ENCODE results near the gene PCDHGA12.
"Not testable (repeated sequence)": the region's sequence is repeated elsewhere in the genome, so short reads cannot be mapped to it uniquely, and the experiment has no call there.

The PCDHGA12 gene

GRCh38 chr5:141409598-141410306 is 20.6 kb upstream of the PCDHGA12 start:
- DNase-seq, result no peak

GRCh38 chr5:141411575-141411974 is 18.7 kb upstream of the PCDHGA12 start:
- DNase-seq, result no peak

DNA sequence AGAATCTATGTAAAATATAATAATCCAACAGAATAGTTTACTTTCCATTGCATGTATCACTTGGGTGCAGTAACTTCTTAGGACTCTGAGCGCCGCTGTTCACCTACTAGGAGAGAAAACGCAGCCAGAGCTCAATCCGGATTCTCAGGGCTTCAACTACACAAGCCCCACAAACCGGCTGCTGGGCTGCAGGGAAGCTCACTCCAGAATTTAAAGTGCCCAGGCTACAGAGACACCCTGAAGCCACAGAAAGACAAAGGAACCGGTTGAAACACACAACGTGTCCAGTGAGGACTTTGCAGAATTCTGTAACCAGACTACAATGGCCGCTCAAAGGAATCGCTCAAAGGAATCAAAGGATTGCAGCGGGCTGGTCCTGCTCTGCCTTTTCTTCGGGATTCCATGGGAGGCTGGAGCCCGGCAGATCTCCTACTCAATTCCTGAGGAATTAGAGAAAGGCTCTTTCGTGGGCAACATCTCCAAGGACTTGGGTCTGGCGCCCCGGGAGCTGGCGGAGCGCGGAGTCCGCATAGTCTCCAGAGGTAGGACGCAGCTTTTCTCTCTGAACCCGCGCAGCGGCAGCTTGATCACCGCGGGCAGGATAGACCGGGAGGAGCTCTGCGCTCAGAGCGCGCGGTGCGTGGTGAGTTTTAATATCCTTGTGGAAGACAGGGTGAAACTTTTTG is 17.3 kb upstream of the PCDHGA12 start, which contains the start of gene PCDHGA10:
TSS of gene PCDHGA10 (plus strand) at position 134 of the 686 bp plus-strand sequence. CDS start at position 323, 189 bp downstream.
- DNase-seq, result no peak

GRCh38 chr5:141413540-141414069 is 16.7 kb upstream of the PCDHGA12 start:
- no peak for DNase-seq

DNA sequence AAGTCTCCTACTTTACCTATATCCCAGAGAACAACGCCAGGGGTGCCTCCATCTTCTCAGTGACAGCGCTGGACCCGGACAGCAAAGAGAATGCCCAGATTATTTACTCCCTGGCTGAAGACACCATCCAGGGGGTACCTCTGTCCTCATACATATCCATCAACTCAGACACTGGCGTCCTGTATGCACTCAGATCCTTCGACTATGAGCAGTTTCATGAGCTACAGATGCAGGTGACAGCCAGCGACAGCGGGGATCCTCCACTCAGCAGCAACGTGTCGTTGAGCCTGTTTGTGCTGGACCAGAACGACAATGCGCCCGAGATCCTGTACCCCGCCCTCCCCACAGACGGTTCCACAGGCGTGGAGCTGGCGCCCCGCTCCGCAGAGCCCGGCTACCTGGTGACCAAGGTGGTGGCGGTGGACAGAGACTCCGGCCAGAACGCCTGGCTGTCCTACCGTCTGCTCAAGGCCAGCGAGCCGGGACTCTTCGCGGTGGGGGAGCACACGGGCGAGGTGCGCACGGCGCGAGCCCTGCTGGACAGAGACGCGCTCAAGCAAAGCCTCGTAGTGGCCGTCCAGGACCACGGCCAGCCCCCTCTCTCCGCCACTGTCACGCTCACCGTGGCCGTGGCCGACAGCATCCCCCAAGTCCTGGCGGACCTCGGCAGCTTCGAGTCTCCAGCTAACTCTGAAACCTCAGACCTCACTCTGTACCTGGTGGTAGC is 15.6 kb upstream of the PCDHGA12 start:
- not testable (repeated sequence) for DNase-seq

GRCh38 chr5:141415275-141415618 is 15.1 kb upstream of the PCDHGA12 start:
- not testable (repeated sequence) for DNase-seq

- not testable (repeated sequence) for DNase-seq
Measured at GRCh38 chr5:141417494-141418172, 12.7 kb upstream of the PCDHGA12 start, which contains the start of gene PCDHGB7. TSS of gene PCDHGB7 (plus strand) at chr5:141417677. CDS start at chr5:141417860, 183 bp downstream.

GRCh38 chr5:141419074-141419880 is 11.0 kb upstream of the PCDHGA12 start:
- no peak for DNase-seq

- no peak for DNase-seq
Measured at GRCh38 chr5:141420855-141421488, 9.3 kb upstream of the PCDHGA12 start, which contains the start of gene PCDHGA11. TSS of gene PCDHGA11 (plus strand) at chr5:141421051. CDS start at chr5:141421228, 177 bp downstream.

GRCh38 chr5:141421489-141421855 is 8.8 kb upstream of the PCDHGA12 start:
- DNase-seq, result no peak

DNA sequence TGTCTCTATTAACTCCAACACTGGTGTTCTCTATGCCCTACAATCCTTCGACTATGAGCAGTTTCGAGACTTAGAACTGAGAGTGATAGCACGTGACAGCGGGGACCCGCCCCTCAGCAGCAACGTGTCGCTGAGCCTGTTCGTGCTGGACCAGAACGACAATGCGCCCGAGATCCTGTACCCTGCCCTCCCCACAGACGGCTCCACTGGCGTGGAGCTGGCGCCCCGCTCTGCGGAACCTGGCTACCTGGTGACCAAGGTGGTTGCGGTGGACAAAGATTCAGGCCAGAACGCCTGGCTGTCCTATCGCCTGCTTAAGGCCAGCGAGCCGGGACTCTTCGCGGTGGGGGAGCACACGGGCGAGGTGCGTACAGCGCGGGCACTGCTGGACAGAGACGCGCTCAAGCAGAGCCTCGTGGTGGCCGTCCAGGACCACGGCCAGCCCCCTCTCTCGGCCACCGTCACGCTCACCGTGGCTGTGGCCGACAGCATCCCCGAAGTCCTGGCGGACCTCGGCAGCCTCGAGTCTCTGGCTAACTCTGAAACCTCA is 7.5 kb upstream of the PCDHGA12 start:
- no peak for DNase-seq

- DNase-seq, result no peak
Measured at GRCh38 chr5:141427783-141428426, 2.4 kb upstream of the PCDHGA12 start.

GRCh38 chr5:141431286-141431685 is 979 bp downstream of the PCDHGA12 start:
- no peak for DNase-seq

DNA sequence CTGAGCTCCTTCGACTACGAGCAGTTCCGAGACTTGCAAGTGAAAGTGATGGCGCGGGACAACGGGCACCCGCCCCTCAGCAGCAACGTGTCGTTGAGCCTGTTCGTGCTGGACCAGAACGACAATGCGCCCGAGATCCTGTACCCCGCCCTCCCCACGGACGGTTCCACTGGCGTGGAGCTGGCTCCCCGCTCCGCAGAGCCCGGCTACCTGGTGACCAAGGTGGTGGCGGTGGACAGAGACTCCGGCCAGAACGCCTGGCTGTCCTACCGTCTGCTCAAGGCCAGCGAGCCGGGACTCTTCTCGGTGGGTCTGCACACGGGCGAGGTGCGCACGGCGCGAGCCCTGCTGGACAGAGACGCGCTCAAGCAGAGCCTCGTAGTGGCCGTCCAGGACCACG is 2.0 kb downstream of the PCDHGA12 start:
- not testable (repeated sequence) for DNase-seq

DNA sequence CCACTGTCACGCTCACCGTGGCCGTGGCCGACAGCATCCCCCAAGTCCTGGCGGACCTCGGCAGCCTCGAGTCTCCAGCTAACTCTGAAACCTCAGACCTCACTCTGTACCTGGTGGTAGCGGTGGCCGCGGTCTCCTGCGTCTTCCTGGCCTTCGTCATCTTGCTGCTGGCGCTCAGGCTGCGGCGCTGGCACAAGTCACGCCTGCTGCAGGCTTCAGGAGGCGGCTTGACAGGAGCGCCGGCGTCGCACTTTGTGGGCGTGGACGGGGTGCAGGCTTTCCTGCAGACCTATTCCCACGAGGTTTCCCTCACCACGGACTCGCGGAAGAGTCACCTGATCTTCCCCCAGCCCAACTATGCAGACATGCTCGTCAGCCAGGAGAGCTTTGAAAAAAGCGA is 2.4 kb downstream of the PCDHGA12 start:
- DNase-seq, result not testable (repeated sequence)

DNA sequence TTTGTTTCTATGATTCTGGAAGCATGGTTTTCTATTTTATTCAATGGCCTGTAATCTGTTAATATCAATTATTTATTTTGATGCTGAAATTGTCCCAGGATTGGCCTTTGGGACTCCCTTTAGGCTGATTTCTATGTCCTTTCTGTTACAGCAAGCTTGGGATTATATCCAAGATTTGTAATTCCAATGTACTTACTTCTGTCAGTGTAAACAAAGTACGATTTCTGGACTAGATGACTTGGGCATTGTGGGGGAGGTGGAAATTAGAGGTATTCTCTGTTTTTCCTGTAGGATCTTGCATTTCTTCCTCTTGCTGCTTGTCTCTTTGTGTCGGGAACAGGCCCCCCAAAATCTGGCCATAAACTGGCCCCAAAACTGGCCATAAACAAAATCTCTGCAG is 3.7 kb downstream of the PCDHGA12 start:
- DNase-seq, result no peak

DNA sequence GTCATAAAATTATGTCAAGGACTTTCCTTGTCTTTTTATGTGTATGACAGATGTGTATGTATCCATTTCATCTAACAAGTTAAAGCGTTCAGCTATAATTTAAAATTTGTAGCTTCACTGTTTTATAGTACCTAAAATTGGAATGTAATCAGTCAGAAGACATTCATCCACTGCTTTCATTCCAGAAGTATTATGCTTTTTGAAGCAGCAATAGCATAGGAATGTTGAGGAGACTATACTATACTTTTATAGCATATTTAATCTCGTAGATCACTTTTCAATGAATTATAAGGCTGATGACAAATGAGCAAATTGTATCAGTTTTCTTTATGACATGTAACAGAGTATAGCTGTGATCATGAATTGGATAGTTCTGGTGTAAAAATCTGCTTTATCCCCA is 6.9 kb downstream of the PCDHGA12 start:
- DNase-seq, result no peak

DNA sequence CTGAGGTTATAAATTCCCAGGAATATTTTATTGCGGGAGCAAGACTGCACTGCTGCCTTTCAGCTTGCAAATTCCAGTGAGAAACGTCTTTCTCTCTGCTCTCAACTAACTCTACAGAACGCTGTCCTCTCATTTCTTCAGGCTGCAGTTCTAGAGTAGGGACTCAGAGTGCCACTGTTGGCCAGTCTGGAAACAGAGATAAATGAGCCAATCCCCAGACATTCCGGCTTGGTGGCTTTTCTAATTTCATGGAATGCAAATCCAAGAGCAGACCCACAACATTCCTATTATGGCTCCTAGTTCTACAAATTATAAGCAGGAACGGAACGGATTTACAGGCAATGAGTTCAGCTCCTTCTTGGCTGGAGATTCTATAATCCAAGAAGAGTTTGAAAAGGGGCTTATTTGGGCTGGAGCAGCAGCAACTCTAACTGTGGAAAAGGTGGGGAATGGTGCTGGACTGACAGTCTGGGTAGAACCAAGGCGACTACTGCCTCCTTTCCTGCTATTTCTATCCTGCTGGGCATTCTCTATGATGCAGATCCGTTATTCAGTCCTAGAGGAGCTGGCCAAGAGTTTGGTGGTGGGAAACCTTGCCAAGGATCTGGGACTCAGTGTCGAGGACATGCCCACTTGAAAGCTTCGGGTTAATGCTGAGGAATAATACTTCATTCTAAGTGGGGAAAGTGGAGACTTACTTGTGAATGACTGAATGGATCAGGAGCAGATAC is 9.3 kb downstream of the PCDHGA12 start:
- DNase-seq, result no peak

DNA sequence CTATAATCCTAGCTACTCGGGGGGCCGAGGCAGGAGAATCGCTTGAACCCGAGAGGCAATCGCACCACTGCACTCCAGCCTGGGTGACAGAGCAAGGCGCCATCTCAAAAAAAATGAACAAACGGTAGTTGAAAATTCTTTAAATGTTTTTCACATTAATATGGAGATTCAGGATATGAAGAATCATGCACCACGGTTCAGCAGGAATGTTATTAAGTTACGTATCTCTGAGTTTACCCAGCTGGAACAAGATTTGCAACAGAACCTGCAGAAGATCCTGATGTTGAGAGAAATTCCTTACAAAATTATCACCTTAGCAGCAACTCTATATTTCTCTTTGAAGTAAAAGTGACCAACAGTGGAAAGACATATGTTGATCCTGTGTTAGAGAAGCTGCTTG is 10.0 kb downstream of the PCDHGA12 start:
- no peak for DNase-seq
